Ramos (cell line): Measurements from ENCODE around the gene WNK2.

Experiments
- in situ Hi-C: fragments of 300-500 bp; cut with MboI; formaldehyde crosslinking; loops from one replicate; pipeline ENCODE4 v1.14.3; 2022; ENCODE audit warnings: low sequenced_read_pairs; ENCODE audit not compliant: unreplicated experiment

WNK2 gene

DNA sequence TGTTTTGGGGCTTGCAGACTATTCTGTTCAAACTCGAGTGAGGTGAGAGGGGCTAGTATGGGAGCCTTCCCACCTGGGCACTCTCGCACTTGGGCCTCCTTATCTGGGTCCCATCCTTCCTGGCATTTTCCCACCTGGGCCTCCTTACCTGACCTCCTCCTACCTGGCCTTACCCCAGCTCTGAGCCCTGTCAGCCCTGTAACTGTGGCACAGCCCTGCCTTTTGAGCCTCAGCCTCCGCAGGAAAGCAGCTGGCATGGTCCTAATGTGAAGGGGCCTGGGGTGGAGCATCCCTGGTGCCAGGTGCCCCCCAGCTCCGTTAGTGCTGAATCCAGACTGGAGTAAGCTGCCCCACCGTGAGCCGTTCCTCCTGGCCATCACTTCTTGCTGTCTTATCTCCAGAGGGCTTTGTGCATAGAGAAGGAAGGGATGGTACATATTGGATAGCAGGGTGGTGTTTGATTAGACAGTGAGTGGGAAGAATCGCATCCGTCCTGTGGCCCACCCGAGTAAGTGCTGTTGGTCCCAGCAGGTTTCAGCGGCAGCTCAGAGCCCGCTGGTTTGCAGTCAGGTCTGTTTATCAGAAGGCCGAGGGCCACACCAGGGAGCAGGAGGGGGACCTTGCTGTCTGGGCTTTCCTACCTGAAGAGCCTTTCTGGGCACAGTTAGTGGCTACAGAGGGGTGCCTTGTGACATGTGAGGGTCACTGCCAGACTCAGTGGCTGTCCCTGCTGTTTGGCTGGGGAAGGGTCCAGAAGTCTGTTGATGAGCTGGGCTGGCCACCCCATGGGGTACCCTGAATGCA is 76.5 kb downstream of the WNK2 start:
- in situ Hi-C loops, result no loop called here

DNA sequence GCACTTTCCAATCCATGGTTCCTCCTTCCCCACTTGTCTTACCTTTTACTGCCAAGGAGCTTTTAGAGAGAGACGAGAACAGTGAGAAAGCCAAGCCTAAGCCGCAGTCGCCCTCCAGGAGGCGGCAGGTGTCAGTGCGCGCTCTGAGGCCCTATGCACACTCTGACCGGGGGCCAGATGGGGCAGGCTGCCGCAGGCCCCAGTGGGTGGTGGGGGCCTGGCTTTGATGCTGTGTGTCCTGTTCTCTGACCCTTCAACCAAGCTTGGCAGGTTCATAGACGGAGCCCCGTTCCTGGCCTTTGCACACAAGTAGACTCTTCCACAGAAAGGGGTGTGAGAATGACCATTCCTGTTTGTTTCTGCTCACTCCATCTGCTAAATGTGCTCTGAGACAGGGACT is 77.3 kb downstream of the WNK2 start:
- in situ Hi-C loops, result no loop called here

DNA sequence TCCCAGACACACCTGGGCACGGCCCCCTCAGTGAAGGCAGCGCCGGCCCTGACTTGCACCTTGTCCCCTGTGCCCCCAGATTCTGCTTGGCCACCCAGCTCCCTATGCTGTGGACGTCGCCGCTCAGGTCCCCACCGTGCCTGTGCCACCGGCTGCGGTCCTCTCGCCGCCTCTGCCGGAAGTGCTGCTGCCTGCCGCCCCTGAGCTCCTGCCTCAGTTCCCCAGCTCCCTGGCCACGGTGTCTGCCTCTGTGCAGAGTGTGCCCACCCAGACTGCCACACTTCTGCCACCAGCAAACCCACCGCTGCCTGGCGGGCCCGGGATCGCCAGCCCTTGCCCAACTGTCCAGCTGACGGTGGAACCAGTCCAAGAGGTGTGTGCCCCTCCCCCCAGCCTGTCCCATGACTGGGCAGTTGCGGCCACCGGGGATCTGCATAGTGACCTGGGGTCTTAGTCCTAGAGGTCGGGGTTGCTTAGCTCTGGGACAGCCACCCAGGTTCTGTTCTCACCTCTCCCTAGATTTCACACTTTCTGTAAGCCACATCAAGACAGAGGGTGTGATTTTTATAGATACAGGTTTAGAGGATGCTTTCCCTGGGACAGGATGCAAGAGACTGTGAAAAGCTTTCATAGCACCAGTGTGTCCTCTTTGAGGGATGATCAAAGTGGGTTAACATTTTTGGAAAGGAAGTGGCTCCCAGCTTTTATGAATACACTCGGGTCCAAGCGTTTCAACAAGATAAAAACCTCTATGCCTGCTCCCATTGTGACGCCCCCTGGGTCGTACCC is 78.0 kb downstream of the WNK2 start:
- in situ Hi-C loops, result no loop called here

DNA sequence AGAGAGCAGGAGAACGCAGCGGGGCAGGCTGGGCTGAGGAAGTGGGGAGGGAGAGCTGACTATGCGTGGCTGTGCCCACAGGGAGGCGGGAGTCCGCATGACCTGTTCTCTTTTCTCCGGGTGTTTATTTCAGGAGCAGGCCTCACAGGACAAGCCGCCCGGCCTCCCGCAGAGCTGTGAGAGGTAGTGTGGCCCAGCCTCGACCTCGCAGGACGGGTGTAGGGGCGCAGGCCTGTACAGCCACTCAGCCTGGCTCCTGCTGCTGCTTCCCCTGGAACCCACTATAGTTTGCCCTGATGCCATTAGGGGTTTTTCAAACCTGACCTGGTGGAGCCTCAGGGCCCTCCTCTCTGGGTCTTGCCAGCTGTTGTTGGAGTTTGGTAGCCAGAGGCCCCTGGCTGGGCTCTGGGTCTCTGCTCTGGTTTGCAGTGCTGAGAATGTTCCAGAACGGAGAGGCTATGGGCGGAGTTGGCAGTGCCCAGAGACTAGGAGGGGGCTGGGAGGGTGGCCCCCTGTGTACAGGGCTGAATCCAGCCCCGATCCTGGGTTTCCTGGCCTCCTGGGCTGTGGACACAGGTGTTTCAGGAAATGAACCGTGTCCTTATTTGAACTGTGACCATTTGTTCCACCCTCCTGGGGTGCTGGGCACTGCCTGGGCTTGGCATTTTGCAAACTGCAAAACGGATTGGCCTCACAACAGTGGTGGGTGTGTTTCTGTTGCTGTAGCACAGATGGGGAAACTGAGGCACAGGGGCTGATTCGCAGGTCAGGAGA is 78.8 kb downstream of the WNK2 start:
- in situ Hi-C loops, result no loop called here

DNA sequence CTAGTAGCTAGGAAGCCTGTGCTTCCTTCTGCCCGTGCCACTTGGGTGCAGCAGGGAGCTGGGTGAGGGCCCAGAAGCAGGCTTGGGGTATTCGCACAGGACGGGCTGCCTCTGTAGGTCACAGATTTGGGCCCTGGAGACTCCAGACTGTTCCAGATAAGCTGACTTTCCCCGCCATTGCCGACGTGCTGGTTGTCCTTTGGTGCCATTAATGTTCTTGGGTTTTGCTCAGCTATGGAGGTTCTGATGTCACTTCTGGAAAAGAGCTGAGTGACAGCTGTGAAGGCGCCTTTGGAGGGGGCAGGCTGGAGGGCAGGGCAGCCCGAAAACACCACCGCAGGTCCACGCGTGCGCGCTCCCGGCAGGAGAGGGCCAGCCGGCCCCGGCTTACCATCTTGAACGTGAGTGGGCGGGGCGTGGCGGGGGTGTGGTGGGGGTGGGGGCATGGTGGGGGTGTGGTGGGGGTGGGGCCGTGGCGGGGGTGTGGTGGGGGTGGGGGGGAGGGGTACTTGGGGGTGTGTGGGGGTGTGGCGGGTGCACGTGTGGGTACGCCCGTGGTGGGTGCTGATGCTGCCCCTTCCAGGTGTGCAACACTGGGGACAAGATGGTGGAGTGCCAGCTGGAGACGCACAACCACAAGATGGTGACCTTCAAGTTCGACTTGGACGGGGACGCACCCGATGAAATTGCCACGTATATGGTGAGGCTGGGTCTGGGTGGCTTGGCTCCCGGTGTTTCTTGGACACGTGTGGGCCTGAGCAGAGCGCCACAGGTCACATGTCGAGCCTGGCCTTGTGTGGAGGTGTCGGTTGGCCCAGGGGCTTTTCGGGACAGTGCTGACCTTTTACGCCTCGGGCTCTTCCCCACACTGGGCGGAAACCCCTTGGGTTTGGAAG is 79.6 kb downstream of the WNK2 start:
- in situ Hi-C loops, result no loop called here

DNA sequence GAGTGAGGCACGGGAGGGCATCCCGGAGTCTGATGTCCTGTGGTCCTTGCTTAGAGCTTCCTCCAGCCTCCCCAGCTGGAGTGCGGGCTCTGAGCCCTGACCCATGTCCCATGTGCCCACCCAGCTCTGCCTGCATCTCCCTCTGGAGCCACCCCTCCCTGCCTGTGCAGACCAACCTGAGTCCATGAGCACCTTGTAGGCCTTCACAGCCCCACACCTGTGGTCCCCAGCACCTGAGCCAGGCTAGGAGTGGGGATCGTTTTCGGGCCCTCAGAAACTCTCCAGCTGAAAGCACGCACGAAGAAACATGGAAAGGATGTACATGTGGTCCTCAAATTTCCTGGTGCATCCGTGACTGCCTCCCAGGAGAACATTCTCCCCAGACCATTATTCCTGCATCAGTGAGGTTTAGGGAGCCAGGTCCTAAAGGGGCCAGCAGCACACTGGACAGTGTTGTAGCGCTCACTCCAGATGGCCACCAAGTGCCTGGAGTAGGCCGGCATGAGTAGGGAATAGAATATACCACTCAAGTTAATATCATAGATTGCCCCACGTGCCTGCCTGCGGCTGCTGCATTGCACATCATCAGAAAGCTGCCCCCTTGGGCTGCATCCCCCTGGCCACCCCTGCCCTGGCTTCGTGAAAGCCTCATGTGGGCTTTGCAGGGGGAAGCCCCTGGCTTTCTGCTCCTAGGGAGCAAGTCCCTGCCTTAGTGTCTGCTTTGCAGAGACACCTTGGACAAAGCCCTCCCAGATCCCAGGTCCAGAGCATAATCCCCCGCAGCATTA is 80.6 kb downstream of the WNK2 start:
- in situ Hi-C loops, result no loop called here

DNA sequence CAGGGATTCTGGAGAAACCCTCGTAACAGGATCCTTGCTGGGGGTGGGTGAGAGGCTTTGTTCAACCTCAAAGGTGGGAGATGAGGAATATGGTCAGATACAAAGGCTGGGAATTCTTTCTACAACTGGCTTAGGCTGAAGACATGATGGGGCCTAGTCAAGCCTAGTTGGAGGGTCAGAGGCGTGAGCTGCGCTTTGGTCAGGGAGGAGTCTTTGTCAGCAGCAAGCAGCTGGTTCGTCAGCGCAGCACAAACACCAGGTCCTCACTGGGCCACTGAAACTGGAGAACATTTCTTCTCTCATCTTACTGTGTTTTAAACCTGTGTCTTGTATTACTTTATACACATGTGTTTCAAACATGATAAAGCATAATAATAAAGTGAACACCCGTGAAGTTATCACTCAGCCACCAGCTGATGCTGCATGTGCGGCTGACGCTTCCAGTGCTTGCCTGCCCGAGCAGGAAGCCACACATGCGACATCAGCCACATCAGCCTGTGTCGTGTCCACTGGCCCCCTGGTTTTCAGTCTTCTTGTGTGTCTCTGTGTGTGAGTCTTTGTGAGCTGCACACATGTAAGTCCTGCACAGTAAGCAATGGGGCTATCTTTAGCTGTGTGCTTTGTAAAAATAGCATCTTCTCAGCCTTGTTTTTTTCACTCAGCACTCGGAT is 81.5 kb downstream of the WNK2 start:
- in situ Hi-C loops, result no loop called here

DNA sequence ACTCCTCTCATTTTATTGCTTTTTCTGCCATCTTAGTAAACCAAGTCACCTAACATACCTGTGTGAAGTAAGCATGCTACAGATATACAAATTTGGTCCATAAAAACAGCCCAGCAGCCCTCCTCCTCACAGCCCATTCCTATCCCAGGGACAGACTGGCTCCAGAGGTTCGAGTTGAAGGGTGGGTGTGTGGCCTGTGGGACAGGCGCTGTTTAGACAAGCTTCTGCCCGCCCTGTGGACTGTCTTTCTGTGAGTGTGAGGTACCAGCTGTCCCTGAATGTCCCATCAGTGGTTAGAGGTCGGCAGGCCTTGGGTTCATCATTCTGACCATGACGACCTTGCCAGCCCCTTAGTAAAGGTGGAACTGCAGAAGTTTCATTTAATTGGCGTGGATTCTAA is 82.0 kb downstream of the WNK2 start:
- in situ Hi-C loops, result no loop called here

DNA sequence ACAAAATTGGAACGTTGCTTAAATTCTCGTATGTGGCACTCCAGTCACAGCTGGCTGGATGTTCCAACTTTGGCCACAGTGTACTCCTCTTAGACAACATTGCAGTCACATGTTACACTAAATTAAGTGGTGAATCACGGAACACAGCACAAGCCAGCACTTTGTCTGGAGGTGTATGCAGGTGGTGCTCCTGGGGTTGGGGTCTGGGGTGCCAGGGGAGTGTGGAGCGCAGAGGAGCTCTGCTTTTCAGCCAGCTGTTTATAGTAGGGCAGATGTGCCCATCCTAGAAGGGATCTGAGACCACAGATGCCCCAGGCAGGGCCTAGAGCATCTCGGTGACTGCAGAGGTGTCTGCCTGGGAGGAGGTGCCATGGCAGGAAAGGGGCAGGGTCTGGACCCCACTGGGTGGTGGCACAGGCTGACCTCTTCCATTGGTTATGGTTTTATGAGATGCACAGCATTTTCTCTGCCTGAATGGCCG is 82.6 kb downstream of the WNK2 start:
- in situ Hi-C loops, result no loop called here

DNA sequence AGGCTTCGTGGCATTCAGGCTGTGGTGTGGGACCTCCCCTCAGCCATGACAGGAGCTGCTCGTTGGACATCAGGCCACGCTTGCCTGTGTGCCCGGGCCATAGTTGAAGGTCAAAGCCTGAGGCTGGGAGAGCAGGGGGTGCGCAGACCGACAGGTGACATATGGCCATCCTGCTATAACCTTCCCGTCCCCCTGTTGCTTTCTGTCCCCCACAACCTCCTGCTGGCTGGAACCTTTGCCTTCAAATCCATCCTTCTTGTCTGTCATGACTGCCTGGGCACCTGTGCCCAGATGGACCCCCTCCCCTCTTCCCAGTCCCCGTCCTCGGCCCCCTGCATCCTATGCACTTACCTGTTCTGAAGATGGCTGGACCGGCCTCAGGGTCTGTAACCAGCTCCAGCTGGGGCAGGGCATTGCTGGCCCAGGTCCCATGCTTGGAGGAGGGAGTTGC is 83.2 kb downstream of the WNK2 start:
- in situ Hi-C loops, result no loop called here

DNA sequence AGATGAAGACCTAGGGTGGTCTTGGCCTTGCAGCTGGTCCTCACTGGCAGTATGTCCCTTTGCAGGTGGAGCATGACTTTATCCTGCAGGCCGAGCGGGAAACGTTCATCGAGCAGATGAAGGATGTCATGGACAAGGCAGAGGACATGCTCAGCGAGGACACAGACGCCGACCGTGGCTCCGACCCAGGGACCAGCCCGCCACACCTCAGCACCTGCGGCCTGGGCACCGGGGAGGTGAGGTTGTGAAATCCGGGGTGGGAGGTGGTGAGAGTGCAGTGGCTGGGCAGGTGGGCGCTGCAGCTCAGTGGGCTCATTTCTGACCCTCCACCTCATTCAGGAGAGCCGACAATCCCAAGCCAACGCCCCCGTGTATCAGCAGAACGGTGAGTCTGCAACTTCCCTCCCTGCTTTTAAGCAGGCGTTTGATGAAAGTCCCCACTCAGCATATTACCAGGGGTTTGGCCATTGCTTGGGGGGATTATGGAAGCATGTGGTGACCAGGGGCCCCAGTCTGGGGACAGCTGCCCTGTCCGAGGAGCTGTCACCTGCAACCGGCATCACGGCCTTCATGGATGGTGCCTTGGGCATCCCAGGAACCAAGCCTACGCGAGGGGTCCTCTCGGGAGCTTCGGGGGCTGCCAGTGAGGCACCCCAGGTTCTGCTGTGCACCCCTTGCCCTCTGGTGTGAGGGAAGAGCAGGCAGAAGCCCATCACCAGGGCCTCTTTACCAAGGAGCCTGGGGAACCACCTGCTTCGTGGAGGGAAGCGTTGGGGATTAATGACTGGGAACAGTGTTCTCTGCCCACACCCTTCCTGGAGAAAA is 84.0 kb downstream of the WNK2 start:
- in situ Hi-C loops, result no loop called here

DNA sequence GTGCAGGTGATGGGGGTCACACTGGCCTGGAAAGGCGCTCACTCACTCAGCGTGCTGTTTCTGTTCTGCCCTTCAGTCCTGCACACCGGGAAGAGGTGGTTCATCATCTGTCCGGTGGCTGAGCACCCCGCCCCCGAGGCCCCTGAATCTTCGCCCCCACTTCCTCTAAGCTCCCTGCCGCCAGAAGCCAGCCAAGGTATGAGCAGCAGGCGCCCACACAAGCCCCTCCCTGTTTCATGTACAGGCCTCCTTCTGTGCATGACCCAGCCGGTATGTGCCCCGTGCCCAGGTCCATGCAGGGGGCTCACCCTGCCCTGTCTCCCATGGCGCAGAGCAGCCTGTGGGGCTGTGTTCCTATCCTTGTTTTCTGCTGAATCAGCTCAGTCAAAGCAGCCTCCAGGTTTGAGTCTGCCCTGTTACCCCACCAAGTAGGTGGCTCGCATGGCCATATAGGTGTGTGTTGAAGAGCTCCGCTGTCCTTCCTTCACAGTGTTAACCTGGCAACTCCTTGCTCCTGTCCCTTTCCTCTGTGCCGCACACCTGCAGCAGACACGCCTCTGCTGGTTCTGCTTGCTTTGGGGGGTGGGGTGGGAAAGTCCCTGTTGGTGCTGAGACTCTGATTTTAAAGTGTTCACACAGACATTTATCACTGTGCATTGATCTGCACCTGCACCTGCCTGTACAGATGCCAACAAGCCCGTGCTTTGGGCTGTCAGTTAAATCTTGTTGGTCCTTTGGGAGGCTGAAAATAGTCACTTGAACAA is 84.8 kb downstream of the WNK2 start:
- in situ Hi-C loops, result no loop called here

DNA sequence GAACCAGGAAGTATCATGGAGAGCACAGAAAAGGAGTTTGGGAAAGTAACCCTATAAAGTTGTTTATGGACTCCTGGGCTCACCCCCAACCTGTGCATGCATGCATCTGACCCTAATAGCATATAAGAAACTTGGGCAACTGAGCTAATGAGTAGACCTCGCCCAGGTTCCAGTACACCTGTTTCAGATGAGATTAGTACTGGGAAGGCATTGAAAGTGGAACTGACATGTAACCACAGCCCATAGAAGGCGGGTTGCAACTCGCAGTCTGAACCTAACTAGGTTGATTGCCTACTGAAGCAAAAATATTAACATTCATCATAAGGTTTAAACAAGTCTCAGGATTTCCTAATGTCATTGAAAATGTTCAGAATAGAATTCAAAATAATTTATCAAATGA is 87.0 kb downstream of the WNK2 start:
- in situ Hi-C loops, result loop anchor here (10.0 kb wide), 1 partner anchor 536 kb away; no protein-coding TSS in a partner anchor

DNA sequence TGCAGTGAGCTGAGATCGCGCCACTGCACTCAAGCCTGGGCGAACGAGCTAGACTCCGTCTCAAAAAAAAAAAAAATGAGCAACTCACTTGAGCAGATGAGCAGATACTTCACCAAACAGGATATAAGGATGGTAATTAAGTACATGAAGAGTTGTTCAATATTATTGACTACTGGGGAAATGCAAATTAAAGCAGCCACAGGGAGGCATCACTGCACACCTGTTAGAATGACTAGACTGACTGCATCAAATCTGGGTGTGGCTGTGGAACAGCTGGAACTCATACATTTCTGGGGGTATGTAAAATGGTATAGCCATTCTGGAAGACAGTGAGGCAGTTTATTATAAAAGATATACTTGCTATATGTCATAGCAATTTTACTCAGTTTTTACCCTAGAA is 93.0 kb downstream of the WNK2 start:
- in situ Hi-C loops, result loop anchor here (10.0 kb wide), 1 partner anchor 542 kb away; no protein-coding TSS in a partner anchor

DNA sequence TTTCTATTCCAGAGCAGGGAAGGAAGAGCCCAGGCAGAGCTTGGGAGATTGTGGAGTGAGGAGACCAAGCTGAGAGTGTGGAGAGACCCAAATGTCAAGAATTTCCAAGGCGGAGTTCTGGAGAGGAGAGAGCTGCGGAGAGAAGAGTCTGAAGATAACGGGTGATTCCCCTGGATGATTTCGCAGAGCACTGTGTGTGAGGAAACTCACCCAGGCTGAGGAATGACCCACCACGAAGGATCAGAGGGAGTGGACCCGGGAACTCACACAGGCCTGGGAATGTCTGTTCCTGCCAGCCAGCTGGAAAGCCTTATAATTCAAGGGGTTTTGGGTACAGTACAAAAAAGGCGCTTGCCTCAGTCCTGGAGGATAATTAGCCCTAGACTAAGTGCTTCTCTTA is 94.2 kb downstream of the WNK2 start:
- in situ Hi-C loops, result loop anchor here (10.0 kb wide), 1 partner anchor 543 kb away; no protein-coding TSS in a partner anchor

DNA sequence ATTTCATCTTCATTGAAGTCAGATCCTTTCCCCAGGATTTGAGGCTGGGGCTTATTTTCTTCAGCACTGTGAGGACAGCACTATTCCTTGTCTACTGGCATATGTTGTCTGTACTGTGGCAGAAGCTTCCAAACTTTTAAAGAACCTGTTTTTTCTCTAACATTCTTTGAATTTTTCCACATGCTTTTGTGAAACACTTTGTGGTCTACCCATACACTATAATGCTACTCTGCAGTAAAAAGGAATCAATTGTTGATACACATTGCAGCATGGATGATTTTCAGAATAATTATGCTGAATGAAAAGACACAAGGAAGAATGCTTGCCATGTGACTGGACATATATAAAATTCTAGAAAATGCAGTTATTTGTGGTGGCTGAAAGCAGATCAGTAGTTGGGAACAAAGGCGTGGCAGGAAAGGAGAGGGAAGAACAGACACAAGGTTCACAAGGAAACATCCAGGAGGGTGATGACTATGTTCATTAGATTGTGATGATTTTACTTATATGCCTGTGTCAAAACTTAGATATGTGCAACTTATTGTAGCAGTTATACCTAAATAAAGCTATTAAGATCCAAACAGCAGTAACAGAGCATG is 96.8 kb downstream of the WNK2 start:
- in situ Hi-C loops, result no loop called here
